H1 (cell line): ENCODE results near the gene PAQR7. TPM values are rescaled to one million over a fixed set of nuclear protein-coding genes. Genes with fewer than 3 reads are reported as not detected.

Experiments
- CTCF ChIA-PET: fragments of 300-600 bp; sonication (Branson Sonifier 250); formaldehyde crosslinking; loops from one replicate; lab custom pipeline; 2021; ENCODE audit not compliant: partially characterized antibody; lab: Charles Lee
- POLR2A ChIA-PET: fragments of 300-600 bp; sonication (Branson Sonifier 250); formaldehyde crosslinking; loops from one replicate; lab custom pipeline; 2021; ENCODE audit warnings: inconsistent platforms; ENCODE audit not compliant: partially characterized antibody; lab: Charles Lee
- DNase-seq, 2 experiments: peaks; one replicate each; pipeline versions ENCODE4 v3.0.0 to v3.0.0-alpha.2; 2010 to 2022; ENCODE audit warnings: low spot score in 2 of 2, low read depth in 1 of 2, mixed read lengths in 1 of 2
- FAIRE-seq: peaks from 2 replicates; lab custom pipeline; 2011; peaks lifted over from hg19 to GRCh38; lab: Jason Lieb, UNC
- H2AFZ ChIP-seq: 2 replicates; pipeline ENCODE4 v1.8.1; 2012; ENCODE audit warnings: low read length, inconsistent platforms
- H2AK5ac ChIP-seq: 2 replicates; pipeline ENCODE4 v1.6.1; 2013; ENCODE audit warnings: low read depth, low read length
- H2BK120ac ChIP-seq: replicated peaks from 2 replicates; pipeline ENCODE3; 2013; ENCODE audit warnings: low read depth, low read length, inconsistent platforms
- H2BK12ac ChIP-seq: 2 replicates; pipeline ENCODE4 v1.6.1; 2013; ENCODE audit warnings: low read depth, low read length
- H2BK15ac ChIP-seq: 2 replicates; pipeline ENCODE4 v1.6.1; 2013; ENCODE audit warnings: low read length
- H2BK20ac ChIP-seq: 2 replicates; pipeline ENCODE4 v1.6.1; 2013; ENCODE audit warnings: low read length
- H2BK5ac ChIP-seq: 2 replicates; pipeline ENCODE4 v1.6.1; 2013; ENCODE audit warnings: low read depth, low read length
- H3K14ac ChIP-seq: 2 replicates; pipeline ENCODE4 v1.6.1; 2013; ENCODE audit warnings: inconsistent platforms; ENCODE audit not compliant: insufficient read length
- H3K18ac ChIP-seq: 2 replicates; pipeline ENCODE4 v1.6.1; 2013; ENCODE audit warnings: low read length; ENCODE audit errors: extremely low read depth
- H3K23ac ChIP-seq: 2 replicates; pipeline ENCODE4 v1.6.1; 2013; ENCODE audit warnings: inconsistent platforms; ENCODE audit not compliant: insufficient read length
- H3K23me2 ChIP-seq: 2 replicates; pipeline ENCODE4 v1.6.1; 2013; ENCODE audit warnings: low read depth, low read length
- H3K27ac ChIP-seq: 2 replicates; pipeline ENCODE4 v1.6.1; 2011; ENCODE audit warnings: low read depth, low read length, inconsistent platforms
- H3K27me3 ChIP-seq, 4 experiments: replicated peaks in 1 of 4; 1 replicate in 1 of 4; 2 replicates in 3 of 4; pipeline versions ENCODE4 v1.6.1 to v1.8.1; 2011 to 2013; ENCODE audit warnings: low read length in 3 of 4, mild to moderate bottlenecking in 3 of 4, inconsistent platforms in 2 of 4, mixed read lengths in 2 of 4, moderate library complexity in 1 of 4; ENCODE audit not compliant: control insufficient read depth in 3 of 4, insufficient read depth in 3 of 4; ENCODE audit errors: extremely low read depth in 1 of 4
- H3K36me3 ChIP-seq, 4 experiments: 2 replicates each; pipeline versions ENCODE4 v1.6.1 to v1.8.1; 2011 to 2013; ENCODE audit warnings: mild to moderate bottlenecking in 4 of 4, low read length in 3 of 4, moderate library complexity in 2 of 4, control low read depth in 1 of 4, inconsistent platforms in 1 of 4; ENCODE audit not compliant: insufficient read depth in 4 of 4, control insufficient read depth in 2 of 4
- H3K4ac ChIP-seq: replicated peaks from 2 replicates; pipeline ENCODE3; 2013; ENCODE audit warnings: low read length, low read depth, mixed read lengths, inconsistent platforms; ENCODE audit not compliant: insufficient read length
- H3K4me1 ChIP-seq, 4 experiments: replicated peaks in 1 of 4; 1 replicate in 1 of 4; 2 replicates in 3 of 4; pipeline versions ENCODE4 v1.6.1 to v1.8.1; 2011 to 2013; ENCODE audit warnings: low read length in 3 of 4, inconsistent platforms in 2 of 4, mixed read lengths in 1 of 4; ENCODE audit not compliant: insufficient read depth in 4 of 4, control insufficient read depth in 3 of 4
- H3K4me2 ChIP-seq, 2 experiments: 2 replicates each; pipeline versions ENCODE4 v1.6.1 to v1.8.1; 2011 to 2013; ENCODE audit warnings: low read depth in 2 of 2, low read length in 2 of 2, control low read depth in 1 of 2, inconsistent platforms in 1 of 2, mild to moderate bottlenecking in 1 of 2; ENCODE audit not compliant: insufficient read depth in 1 of 2
- H3K4me3 ChIP-seq, 4 experiments: fragments of 200-600, 300-600 bp in 1 of 4; sonication (generic), shearing (Covaris generic), sonication (Bioruptor Twin) in 1 of 4; 2 replicates each; pipeline versions ENCODE4 v1.5.1 to v1.8.1; 2011 to 2016; ENCODE audit warnings: low read length in 4 of 4, low read depth in 3 of 4, control low read depth in 2 of 4, inconsistent platforms in 2 of 4, mild to moderate bottlenecking in 2 of 4, mixed read lengths in 1 of 4, moderate library complexity in 1 of 4; ENCODE audit not compliant: insufficient read depth in 2 of 4; ENCODE audit errors: extremely low read depth in 1 of 4
- H3K56ac ChIP-seq: replicated peaks from 2 replicates; pipeline ENCODE3; 2013; ENCODE audit warnings: low read depth, mild to moderate bottlenecking, mixed read lengths, low read length, inconsistent platforms; ENCODE audit not compliant: insufficient read length
- H3K79me1 ChIP-seq: 2 replicates; pipeline ENCODE4 v1.6.1; 2013; ENCODE audit warnings: low read depth, low read length, control low read depth
- H3K79me2 ChIP-seq, 2 experiments: 2 replicates each; pipeline versions ENCODE4 v1.6.1 to v1.8.1; 2012 to 2013; ENCODE audit warnings: low read length in 2 of 2, mild to moderate bottlenecking in 2 of 2, inconsistent platforms in 1 of 2; ENCODE audit not compliant: insufficient read depth in 2 of 2, control insufficient read depth in 1 of 2
- H3K9ac ChIP-seq, 4 experiments: replicated peaks in 1 of 4; 1 replicate in 1 of 4; 2 replicates in 3 of 4; pipeline versions ENCODE4 v1.6.1 to v1.8.1; 2011 to 2013; ENCODE audit warnings: low read depth in 3 of 4, low read length in 3 of 4, control low read depth in 2 of 4, mild to moderate bottlenecking in 2 of 4, moderate library complexity in 2 of 4, inconsistent platforms in 1 of 4; ENCODE audit errors: extremely low read depth in 1 of 4
- H3K9me3 ChIP-seq, 2 experiments: 2 replicates each; pipeline versions ENCODE4 v1.6.1 to v1.8.1; 2012 to 2013; ENCODE audit warnings: mild to moderate bottlenecking in 2 of 2, moderate library complexity in 2 of 2, control low read depth in 1 of 2, inconsistent platforms in 1 of 2, low read depth in 1 of 2, low read length in 1 of 2, mixed read lengths in 1 of 2; ENCODE audit not compliant: insufficient read depth in 2 of 2
- H4K20me1 ChIP-seq, 2 experiments: replicated peaks in 1 of 2; 2 replicates each; pipeline versions ENCODE3 to v1.8.1; 2011 to 2013; ENCODE audit warnings: inconsistent platforms in 2 of 2, low read length in 2 of 2, mild to moderate bottlenecking in 1 of 2; ENCODE audit not compliant: insufficient read depth in 2 of 2, control insufficient read depth in 1 of 2
- H4K5ac ChIP-seq: 2 replicates; pipeline ENCODE4 v1.6.1; 2013; ENCODE audit warnings: low read length, low read depth, mixed read lengths, inconsistent platforms; ENCODE audit not compliant: insufficient read length
- H4K8ac ChIP-seq: 2 replicates; pipeline ENCODE4 v1.8.0; 2013; ENCODE audit warnings: mild to moderate bottlenecking, moderate library complexity, low read length, inconsistent platforms; ENCODE audit not compliant: insufficient read depth; ENCODE audit errors: extremely low read depth
- H4K91ac ChIP-seq: replicated peaks from 2 replicates; pipeline ENCODE3; 2013; ENCODE audit warnings: low read length, mixed read lengths, inconsistent platforms; ENCODE audit not compliant: insufficient read length
- CBX8 ChIP-seq: fragments of 300-800, 300-1000 bp; sonication (generic); IDR thresholded peaks from 2 replicates; pipeline ENCODE4 v1.7.1; 2016; ENCODE audit warnings: low read depth, low read length, borderline replicate concordance
- CREB1 ChIP-seq: IDR thresholded peaks from 2 replicates; pipeline ENCODE4 v1.6.1; 2012; ENCODE audit warnings: inconsistent platforms
- FOSL1 ChIP-seq: IDR thresholded peaks from 2 replicates; pipeline ENCODE4 v1.6.1; 2011; ENCODE audit warnings: mild to moderate bottlenecking, low read depth, low read length, moderate library complexity; ENCODE audit not compliant: insufficient read depth
- GABPA ChIP-seq: IDR thresholded peaks from 2 replicates; pipeline ENCODE4 v1.6.1; 2011; ENCODE audit warnings: mild to moderate bottlenecking, low read length, moderate library complexity, borderline replicate concordance; ENCODE audit not compliant: insufficient read depth
- KDM5A ChIP-seq: fragments of 200-600 bp; IDR thresholded peaks from 2 replicates; pipeline ENCODE4 v1.7.1; 2012; ENCODE audit warnings: mild to moderate bottlenecking, low read length, inconsistent platforms, mixed read lengths
- NANOG ChIP-seq: IDR thresholded peaks from 2 replicates; pipeline ENCODE4 v1.6.1; 2011; ENCODE audit warnings: low read length, low read depth, mild to moderate bottlenecking, inconsistent platforms; ENCODE audit not compliant: insufficient read depth, poor library complexity, severe bottlenecking
- NRF1 ChIP-seq: IDR thresholded peaks from 2 replicates; pipeline ENCODE4 v1.6.1; 2011; ENCODE audit warnings: mild to moderate bottlenecking, low read depth, low read length, improper control_type of control experiment
- PHF8 ChIP-seq: fragments of 200-600 bp; sonication (generic); conservative IDR thresholded peaks from 2 replicates; pipeline ENCODE4 v1.7.1; 2012; ENCODE audit warnings: low read depth, mild to moderate bottlenecking, inconsistent platforms, low read length, moderate library complexity
- RBBP5 ChIP-seq: IDR thresholded peaks from 2 replicates; pipeline ENCODE4 v1.7.1; 2012; ENCODE audit warnings: low read depth, mild to moderate bottlenecking, inconsistent platforms, low read length, moderate library complexity, borderline replicate concordance
- RFX5 ChIP-seq: IDR thresholded peaks from 2 replicates; pipeline ENCODE4 v1.6.1; 2011; ENCODE audit warnings: low read depth, low read length, improper control_type of control experiment, borderline replicate concordance
- TBP ChIP-seq: IDR thresholded peaks from 2 replicates; pipeline ENCODE4 v1.6.1; 2011; ENCODE audit warnings: low read depth, low read length, improper control_type of control experiment
- YY1 ChIP-seq: IDR thresholded peaks from 2 replicates; pipeline ENCODE4 v1.6.1; 2011; ENCODE audit warnings: low read depth, mild to moderate bottlenecking, low read length
- WGBS, 2 experiments: shearing (Covaris generic) in 1 of 2; methylation state at CpG; one replicate each; pipeline versions ENCODE4 v1.1.6 to v1.1.7; 2013 to 2015; ENCODE audit warnings: low lambda C conversion rate in 2 of 2, mixed read lengths in 2 of 2, inconsistent platforms in 1 of 2, low coverage in 1 of 2, missing lambda C conversion rate in 1 of 2; ENCODE audit not compliant: insufficient replicate concordance in 2 of 2, insufficient coverage in 1 of 2, insufficient read length in 1 of 2; ENCODE audit errors: extremely low coverage in 1 of 2, missing lambda C conversion rate in 1 of 2; 5-methylcytosine and 5-hydroxymethylcytosine counted together
- polyA plus RNA-seq, 7 experiments: library from polyadenylated mRNA; depleted of rRNA in 3 of 7; stranded (reverse) in 5 of 7; unstranded in 2 of 7; fragments of >200 nt in 5 of 7; fragments of 200-250 nt in 2 of 7; gene quantifications; 1 replicate in 5 of 7; 2 replicates in 1 of 7; 4 replicates in 1 of 7; pipeline versions ENCODE4 v1.2.1 to v1.2.3, GENCODE V29; 2011 to 2013; ENCODE audit warnings: missing spikeins in 2 of 7, mixed read lengths in 2 of 7
- total RNA-seq: library from RNA; stranded (reverse); fragmentation: NEBNext Ultra II Directional; extraction: Animal tissue kit (Norgen Biotek cat#: 25700); gene quantifications from 2 replicates; pipeline ENCODE4 v1.2.1, GENCODE V29; 2021
- TF ChIP-seq, protein P1 (sequence below): IDR thresholded peaks from 2 replicates; pipeline ENCODE4 v1.6.1; 2011; ENCODE audit warnings: low read depth, mild to moderate bottlenecking, low read length; ENCODE audit not compliant: insufficient read depth

PAQR7 gene
- total and polyA plus RNA-seq, 2 of the 8 experiments (the other 6 are each of a cell fraction or from before 2014, with no cell fraction given): 7.3 to 7.4 TPM

DNA sequence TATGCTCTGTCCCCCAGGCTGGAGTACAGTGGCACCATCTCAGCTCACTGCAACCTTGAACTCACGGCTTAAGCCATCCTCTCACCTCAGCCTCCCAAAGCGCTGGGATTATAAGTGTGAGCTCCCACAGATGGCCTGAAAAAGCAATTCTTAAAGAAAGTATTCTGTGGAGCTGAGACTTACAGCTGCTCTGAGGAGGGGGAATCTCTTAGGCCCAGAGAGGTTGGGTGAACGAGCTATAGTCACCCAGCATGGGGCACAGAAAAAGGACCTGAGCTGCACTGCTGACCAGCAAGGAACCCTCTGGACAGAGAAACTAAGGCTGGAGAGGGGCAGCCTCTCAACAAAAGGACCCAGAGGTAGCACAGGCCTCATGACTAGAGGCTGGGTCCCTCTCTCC lies 1.3 kb downstream of the PAQR7 start:
- no peak overlapping the region for H4K5ac ChIP-seq
- ChIA-PET POLR2A (interaction anchor here (1.2 to 4.1 kb wide), 11 partner anchors 9 to 143 kb away, joined by 3 to 29 read pairs (median 10); partner anchors contain the start of genes MTFR1L and STMN1), CTCF (interaction anchor here (1.1 to 4.0 kb wide), 4 partner anchors 19 to 143 kb away, joined by 3 to 25 read pairs (median 8); partner anchors contain the start of gene PAFAH2)
- DNase-seq: no peak
- no peaks in the 10 kb centered on the region for H3K36me3 ChIP-seq
- no peak overlapping the region for H3K9ac ChIP-seq
- WGBS, 2 experiments: 93% methylated on average over 3 of the region's 3 CpGs; no CpG with 5 or more reads in 1 of the 2 experiments
- H4K20me1 ChIP-seq: no peaks in the 10 kb centered on the region
- peak overlapping the region; percentile 30 for H4K91ac ChIP-seq
- H3K9me3 ChIP-seq: no peaks in the 10 kb centered on the region
- peak overlapping the region in 1 of 2 experiments; percentile 79; a peak in 2 of 4 replicates for H3K4me2 ChIP-seq
- peaks cover 0 to 3% (median 1%) of the 10 kb centered on the region in 4 experiments; a peak in 4 of 7 replicates for H3K27me3 ChIP-seq
- peaks cover 8% of the 10 kb centered on the region for H3K23me2 ChIP-seq
- H2AFZ ChIP-seq: no peak overlapping the region
- H3K14ac ChIP-seq: no peak overlapping the region
- no peak overlapping the region for H4K8ac ChIP-seq
- no peak overlapping the region for H2BK20ac ChIP-seq
- peaks cover 0 to 16% (median 11%) of the 10 kb centered on the region in 4 experiments; a peak in 5 of 7 replicates for H3K4me1 ChIP-seq
- H3K23ac ChIP-seq: no peak overlapping the region
- FAIRE-seq: no peak
- no peaks in the 10 kb centered on the region for H3K79me2 ChIP-seq
- H3K4me3 ChIP-seq: peak overlapping the region in 1 of 4 experiments; percentile 69; a peak in 1 of 8 replicates
- H3K79me1 ChIP-seq: peaks cover 2% of the 10 kb centered on the region
- no peak overlapping the region for H2BK15ac ChIP-seq
- H2AK5ac ChIP-seq: no peak overlapping the region
- H2BK5ac ChIP-seq: no peak overlapping the region
- no peak overlapping the region for H3K27ac ChIP-seq
- H3K56ac ChIP-seq: no peak overlapping the region
- H2BK120ac ChIP-seq: no peak overlapping the region
- no peak overlapping the region for H3K4ac ChIP-seq
- H2BK12ac ChIP-seq: peak overlapping the region; percentile 27; the same call in 1 of the 2 replicates
- H3K18ac ChIP-seq: 0 out of 2 replicates have a peak overlapping the region, but pooled peaks have one; percentile 32
- TF ChIP-seq CREB1: no peak
- TF ChIP-seq RFX5: no peak
- TF ChIP-seq FOSL1: no peak
- TF ChIP-seq KDM5A: no peak
- TF ChIP-seq NRF1: no peak
- no peak for TF ChIP-seq NANOG
- TF ChIP-seq RBBP5: no peak
- no peak for TF ChIP-seq GABPA
- TF ChIP-seq, protein P1, sequence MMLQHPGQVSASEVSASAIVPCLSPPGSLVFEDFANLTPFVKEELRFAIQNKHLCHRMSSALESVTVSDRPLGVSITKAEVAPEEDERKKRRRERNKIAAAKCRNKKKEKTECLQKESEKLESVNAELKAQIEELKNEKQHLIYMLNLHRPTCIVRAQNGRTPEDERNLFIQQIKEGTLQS: no peak
- TF ChIP-seq CBX8: no peak
- no peak for TF ChIP-seq TBP
- TF ChIP-seq PHF8: no peak
- no peak for TF ChIP-seq YY1
